CD4-positive, alpha-beta T cell treated with Interleukin-10 for 1 hour (primary cell): ENCODE data around the gene HNRNPUL1.
"Not testable (repeated sequence)": the region's sequence is repeated elsewhere in the genome, so short reads cannot be mapped to it uniquely, and the experiment has no call there.

Source experiments
- DNase-seq: peaks from one replicate; pipeline ENCODE4 v3.0.0-alpha.2; 2020

Gene HNRNPUL1

DNA sequence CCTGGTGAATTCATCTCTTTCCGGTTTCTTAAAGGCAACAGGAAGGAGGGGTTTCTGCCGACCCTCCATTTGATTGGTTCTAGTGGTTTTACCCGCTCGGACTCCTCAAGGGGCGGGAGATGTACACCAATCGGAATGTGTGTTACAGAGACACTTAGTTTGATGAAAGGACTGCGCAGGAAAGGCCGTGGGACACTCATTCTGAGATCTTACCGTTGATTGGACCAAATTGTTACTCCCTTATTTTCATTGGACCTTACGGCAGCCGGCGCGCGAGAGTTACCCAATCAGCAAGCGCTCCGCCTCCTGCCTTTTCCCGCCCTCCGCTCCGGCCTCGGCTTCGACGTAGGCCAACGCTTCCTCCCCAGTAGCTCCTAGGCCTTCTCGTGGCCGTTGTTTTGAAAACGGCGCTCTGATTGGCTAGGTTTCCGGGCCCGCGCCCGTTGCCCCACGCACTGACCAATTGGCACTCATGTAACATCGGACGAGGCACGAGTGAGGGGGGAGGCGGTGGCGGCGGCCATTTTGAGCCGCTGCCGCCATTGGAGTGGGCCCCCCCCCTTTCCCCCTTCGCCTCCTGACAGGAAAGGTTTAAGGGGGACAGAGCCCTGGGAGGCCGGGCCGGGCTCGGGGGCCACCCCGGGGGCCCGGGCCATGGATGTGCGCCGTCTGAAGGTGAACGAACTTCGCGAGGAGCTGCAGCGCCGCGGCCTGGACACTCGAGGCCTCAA is at the start of gene HNRNPUL1:
Gene HNRNPUL1 (plus strand): TSS at position 523 of the 731 bp plus-strand sequence. CDS start 132 bp downstream, at position 655.
- peak; percentile 100 for DNase-seq

GRCh38 chr19:41217741-41218140 is 46.4 kb upstream of the HNRNPUL1 start:
- no peak for DNase-seq

- DNase-seq = no peak
Observed at GRCh38 chr19:41218249-41218614, 45.9 kb upstream of the HNRNPUL1 start.

DNA sequence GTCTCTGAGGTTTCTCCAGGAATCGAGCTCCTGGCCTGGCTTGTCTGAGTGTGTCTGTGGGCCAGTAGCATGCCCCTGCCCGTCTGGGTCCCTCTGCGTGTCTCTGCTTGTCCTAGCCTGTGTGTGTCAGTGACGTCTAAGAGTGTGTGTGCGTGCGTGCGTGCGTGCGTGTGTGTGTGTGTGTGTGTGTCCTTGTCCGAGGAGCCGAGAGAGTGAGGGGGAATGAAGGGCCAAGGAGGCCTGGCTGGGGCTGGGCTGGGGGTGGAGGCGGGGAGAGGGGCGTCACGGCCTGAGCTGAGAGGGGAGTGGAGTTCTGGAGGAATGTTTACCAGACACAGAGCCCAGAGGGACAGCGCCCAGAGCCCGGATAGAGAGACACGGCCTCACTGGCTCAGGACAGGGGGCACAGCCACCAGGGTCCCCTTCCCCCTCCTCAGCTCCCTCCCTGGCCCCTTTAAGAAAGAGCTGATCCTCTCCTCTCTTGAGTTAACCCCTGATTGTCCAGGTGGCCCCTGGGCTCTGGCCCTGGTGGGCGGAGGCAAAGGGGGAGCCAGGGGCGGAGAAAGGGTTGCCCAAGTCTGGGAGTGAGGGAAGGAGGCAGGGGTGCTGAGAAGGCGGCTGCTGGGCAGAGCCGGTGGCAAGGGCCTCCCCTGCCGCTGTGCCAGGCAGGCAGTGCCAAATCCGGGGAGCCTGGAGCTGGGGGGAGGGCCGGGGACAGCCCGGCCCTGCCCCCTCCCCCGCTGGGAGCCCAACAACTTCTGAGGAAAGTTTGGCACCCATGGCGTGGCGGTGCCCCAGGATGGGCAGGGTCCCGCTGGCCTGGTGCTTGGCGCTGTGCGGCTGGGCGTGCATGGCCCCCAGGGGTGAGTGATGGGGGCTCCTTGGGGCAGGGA is 45.3 kb upstream of the HNRNPUL1 start, which contains the start of gene AXL:
Gene AXL (plus strand): TSS at position 609 of the 893 bp plus-strand sequence. CDS start 170 bp downstream, at position 779.
- no peak for DNase-seq

GRCh38 chr19:41219924-41220567 is 44.1 kb upstream of the HNRNPUL1 start:
- DNase-seq = no peak

DNA sequence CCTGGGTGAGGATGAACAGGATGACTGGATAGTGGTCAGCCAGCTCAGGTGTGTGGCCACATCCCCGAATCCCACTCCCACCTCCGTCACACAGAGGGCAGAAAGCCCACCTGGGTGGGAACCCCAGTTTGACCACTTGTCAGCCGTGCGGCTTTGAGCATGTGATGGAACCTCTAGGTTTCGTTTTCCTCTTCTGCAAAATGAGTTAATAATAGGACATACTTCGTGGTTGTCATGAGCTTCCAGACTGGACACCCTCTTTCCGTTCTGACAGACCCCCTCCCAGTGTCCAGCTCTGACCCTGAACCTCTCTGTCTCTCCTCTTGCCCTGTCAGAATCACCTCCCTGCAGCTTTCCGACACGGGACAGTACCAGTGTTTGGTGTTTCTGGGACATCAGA is 43.4 kb upstream of the HNRNPUL1 start:
- DNase-seq = no peak

GRCh38 chr19:41221514-41222205 is 42.5 kb upstream of the HNRNPUL1 start:
- DNase-seq = no peak

- DNase-seq = no peak
Observed at GRCh38 chr19:41222240-41222639, 41.9 kb upstream of the HNRNPUL1 start.

GRCh38 chr19:41223431-41224234 is 40.5 kb upstream of the HNRNPUL1 start:
- DNase-seq = no peak

DNA sequence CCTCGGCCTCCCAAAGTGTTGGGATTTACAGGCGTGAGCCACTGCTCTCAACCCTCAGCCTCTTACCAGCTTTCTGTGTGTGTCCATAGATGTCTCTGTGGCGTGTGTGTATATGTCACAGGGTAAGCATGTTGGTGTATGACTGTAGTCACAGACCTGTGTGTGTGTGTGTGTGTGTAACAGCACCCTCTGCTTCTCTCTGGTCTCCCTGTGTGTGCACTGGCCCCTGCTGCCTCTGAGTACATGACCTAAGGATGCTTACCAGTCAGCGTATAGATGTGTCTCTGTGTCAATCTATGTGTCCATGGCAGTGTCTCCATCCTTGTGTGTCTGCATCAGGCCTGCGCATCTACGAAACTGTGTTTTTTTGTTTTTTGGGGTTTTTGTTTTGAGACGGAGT is 39.5 kb upstream of the HNRNPUL1 start:
- DNase-seq = no peak

- no peak for DNase-seq
Observed at GRCh38 chr19:41225238-41226052, 38.7 kb upstream of the HNRNPUL1 start.

DNA sequence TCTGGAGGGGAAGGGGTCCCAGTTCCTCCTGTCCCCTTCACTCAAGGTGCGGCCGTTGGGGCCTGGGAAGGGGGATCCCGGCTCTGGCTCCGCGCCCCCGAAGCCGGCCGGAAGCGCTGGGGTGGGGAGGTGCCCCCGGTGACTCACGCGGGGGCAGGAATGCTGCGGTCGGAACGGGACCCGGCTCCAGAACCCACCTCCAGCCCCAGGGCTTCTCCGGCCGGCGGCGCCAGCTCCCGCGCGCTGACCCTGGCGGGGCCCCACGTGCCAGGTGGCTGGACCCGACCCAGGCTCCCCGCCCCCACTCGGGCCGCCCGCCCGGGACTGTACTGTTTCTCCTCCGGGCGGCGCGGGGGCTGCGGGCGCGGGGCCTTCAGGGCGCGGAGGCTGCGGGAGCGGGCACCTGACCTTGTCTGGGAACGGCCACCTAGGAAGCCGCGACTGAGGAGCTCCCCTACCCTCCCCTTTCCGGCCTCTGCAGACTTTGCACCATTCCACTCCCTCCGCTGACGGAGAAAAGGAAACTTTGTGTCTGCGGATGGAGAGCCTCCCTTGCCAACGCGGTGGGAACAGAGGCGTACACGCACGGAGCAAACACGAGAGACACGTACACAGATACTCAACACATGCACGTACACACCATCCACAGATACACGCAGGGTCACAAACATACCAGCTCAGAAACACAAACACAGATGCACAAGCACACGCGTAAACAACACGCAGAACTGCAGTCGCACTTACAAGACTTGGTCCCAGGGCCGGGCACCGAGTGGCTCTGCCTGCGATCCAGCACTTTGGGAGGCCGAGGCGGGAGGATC is 37.9 kb upstream of the HNRNPUL1 start:
- DNase-seq = peak; percentile 29

DNA sequence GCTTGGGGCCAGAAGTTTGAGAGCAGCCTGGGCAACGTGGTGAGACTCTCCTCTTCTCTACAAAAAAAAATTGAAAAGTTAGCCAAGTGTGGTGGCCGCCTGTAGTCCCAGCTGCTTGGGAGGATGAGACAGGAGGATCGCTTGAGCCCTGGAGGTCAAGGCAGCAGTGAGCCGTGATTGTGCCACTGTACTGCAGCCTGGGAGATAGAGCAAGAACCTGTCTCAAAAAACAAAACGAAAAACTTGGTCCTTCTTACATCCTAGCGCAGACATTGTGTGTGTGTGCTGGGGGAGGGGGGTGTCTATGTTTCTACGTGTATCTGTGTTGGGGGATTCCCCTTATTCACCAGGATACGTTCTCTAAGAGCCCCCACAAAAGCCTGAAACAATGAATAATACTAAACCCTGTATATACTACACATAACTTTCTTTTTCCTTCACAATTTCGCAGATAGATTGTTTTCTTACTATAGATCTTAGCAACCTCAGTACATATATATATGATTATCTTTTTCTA is 37.2 kb upstream of the HNRNPUL1 start:
- no peak for DNase-seq

DNA sequence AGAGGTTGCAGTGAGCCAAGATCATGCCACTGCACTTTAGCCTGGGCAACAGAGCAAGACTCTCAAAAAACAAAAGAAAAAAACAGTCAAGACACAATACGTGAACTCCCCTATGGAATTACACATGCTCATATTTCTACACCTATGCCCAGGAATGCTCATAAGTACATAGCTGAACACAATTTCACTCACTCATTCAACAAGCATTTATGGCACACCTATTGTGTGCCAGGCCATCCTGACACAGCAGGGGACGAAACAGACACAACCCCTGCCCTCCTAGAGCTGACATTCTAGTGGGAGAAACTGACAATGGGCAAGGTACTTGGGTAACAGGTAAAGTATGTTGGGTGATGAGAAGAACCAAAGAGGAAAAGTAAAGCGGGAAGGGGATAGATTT is 35.7 kb upstream of the HNRNPUL1 start:
- no peak for DNase-seq

DNA sequence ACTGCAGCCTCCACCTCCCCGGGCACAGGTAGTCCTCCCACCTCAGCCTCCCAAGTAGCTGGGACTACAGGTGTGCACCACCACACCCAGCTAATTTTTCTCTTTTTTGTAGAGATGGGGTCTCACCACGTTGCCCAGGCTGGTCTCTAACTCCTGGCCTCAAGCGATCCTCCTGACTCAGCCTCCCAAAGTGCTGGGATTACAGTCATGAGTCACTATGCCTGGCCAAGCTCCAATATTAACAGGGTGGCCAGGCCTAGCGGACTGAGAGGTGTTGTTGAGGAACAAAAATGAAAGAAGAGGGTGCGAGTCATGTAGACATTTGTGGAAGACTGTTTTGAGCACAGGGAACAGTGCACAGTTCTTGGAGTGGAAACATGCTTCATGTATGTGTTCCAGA is 34.8 kb upstream of the HNRNPUL1 start:
- DNase-seq = not testable (repeated sequence)

DNA sequence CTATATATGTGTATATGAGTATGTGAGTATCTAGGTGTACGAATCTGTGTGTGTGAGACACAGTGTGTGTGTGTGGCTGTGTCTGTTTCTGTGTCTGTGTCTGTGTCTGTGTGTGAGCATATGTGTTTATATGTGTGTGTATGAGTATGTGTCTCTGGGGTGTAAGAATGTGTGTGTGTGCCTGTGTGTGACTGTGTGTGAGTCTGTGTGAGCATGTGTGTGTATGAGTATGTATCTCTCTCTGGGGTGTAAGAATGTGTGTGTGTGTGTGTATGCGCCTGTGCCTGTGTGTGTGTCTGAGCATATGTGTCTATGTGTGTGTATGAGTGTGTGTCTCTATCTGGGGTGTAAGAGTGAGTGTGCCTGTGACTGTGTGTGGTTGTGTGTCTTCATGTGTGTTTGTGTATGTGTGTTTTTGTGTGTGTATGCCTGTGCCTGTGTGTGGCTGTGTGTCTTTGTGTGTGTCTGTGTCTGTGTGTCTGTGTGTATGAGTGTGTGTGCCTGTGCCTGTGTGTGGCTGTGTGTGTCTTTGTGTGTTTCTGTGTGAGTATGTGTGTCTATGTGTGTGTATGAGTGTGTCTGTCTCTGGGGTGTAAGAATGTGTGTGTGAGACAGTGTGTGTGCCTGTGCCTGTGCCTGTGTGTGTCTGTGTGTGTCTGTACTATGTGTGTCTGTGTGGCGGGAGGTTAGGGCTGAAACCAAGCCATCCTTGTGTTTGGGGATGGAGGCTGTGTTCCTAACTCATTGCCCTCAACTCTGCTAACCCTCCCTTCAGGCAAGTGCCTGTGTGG is 33.9 kb upstream of the HNRNPUL1 start:
- no peak for DNase-seq

DNA sequence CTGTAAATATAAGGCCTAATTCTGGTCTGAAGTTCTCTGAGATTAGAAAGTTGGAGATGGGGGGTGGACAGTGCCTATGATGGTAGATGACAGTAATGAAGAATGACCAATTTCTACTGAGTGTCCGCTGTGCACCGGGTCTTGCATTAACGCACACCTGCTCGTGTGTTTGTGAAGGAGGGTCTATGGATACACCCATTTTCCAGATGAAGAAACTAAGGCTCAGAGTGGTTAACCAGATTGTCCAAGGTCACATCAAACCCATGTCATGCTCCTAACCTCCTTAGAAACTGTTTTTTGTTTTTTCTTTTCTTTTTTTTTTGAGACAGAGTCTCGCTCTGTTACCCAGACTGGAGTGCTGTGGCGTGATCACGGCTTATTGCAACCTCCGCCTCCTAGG is 31.5 kb upstream of the HNRNPUL1 start:
- DNase-seq = no peak

GRCh38 chr19:41233748-41234240 is 30.4 kb upstream of the HNRNPUL1 start:
- peak; percentile 12 for DNase-seq
